ENCODE data around the gene RGS4.

The RGS4 gene

GRCh38 chr1:163050496-163050895 lies 18.7 kb upstream of the RGS4 start:
- TF ChIP-seq EZH2phosphoT487 (IDR thresholded peaks at IDR 0.05; ENCODE audit: borderline replicate concordance): no peak
- Histone ChIP-seq H2AFZ (ENCODE audit: low read length) (no peak overlapping the region), H3K27me3 (ENCODE audit: insufficient read depth, low read length, poor library complexity, severe bottlenecking) (no peaks in the 10 kb centered on the region)

GRCh38 chr1:163054181-163054591 lies 15.0 kb upstream of the RGS4 start:
- no peak overlapping the region for H3K9ac ChIP-seq (ENCODE audit: low read depth, low read length, poor library complexity, severe bottlenecking)
- H3K4me1 ChIP-seq (ENCODE audit: insufficient read depth, low read length, poor library complexity, severe bottlenecking): peaks cover 8% of the 10 kb centered on the region
- H3K4me3 ChIP-seq (ENCODE audit: low read length, poor library complexity, severe bottlenecking): no peak overlapping the region
- no peaks in the 10 kb centered on the region for H3K9me2 ChIP-seq (replicated peaks; ENCODE audit: low read depth, low read length)
- TF ChIP-seq CTCF (conservative IDR thresholded peaks at IDR 0.05; ENCODE audit: low read length): no peak
- no peak for TF ChIP-seq EZH2phosphoT487 (IDR thresholded peaks at IDR 0.05; ENCODE audit: borderline replicate concordance)
- peak overlapping the region; percentile 84; the same call in 1 of the 2 replicates for H2AFZ ChIP-seq (ENCODE audit: low read length)
- H3K9me3 ChIP-seq (ENCODE audit: insufficient read depth, low read depth, low read length): no peaks in the 10 kb centered on the region
- H3K79me2 ChIP-seq (ENCODE audit: insufficient read depth, low read length): no peaks in the 10 kb centered on the region
- H3F3A ChIP-seq (ENCODE audit: low read depth): no peaks in the 10 kb centered on the region
- no peak overlapping the region for H3K4me2 ChIP-seq (ENCODE audit: low read depth, low read length, poor library complexity, severe bottlenecking)
- H3K27me3 ChIP-seq (ENCODE audit: insufficient read depth, low read length, poor library complexity, severe bottlenecking): no peaks in the 10 kb centered on the region
- H3K36me3 ChIP-seq (ENCODE audit: insufficient read depth, low read length): no peaks in the 10 kb centered on the region
- no peaks in the 10 kb centered on the region for H4K20me1 ChIP-seq (ENCODE audit: insufficient read depth, low read length, poor library complexity, severe bottlenecking)

More at GRCh38 chr1:163050496-163050895, 18.7 kb upstream of the RGS4 start:
- H3F3A ChIP-seq (ENCODE audit: low read depth): no peaks in the 10 kb centered on the region
- no peaks in the 10 kb centered on the region for H3K79me2 ChIP-seq (ENCODE audit: insufficient read depth, low read length)
- no peaks in the 10 kb centered on the region for H3K9me3 ChIP-seq (ENCODE audit: insufficient read depth, low read depth, low read length)
- no peaks in the 10 kb centered on the region for H4K20me1 ChIP-seq (ENCODE audit: insufficient read depth, low read length, poor library complexity, severe bottlenecking)
- H3K4me1 ChIP-seq (ENCODE audit: insufficient read depth, low read length, poor library complexity, severe bottlenecking): peaks cover 8% of the 10 kb centered on the region
- H3K4me3 ChIP-seq (ENCODE audit: low read length, poor library complexity, severe bottlenecking): no peak overlapping the region
- no peak overlapping the region for H3K4me2 ChIP-seq (ENCODE audit: low read depth, low read length, poor library complexity, severe bottlenecking)
- no peaks in the 10 kb centered on the region for H3K9me2 ChIP-seq (replicated peaks; ENCODE audit: low read depth, low read length)
- no peaks in the 10 kb centered on the region for H3K36me3 ChIP-seq (ENCODE audit: insufficient read depth, low read length)
- no peak overlapping the region for H3K9ac ChIP-seq (ENCODE audit: low read depth, low read length, poor library complexity, severe bottlenecking)

- Histone ChIP-seq H3K4me1 (ENCODE audit: insufficient read depth, low read length, poor library complexity, severe bottlenecking) (peaks cover 8% of the 10 kb centered on the region), H3K4me3 (ENCODE audit: low read length, poor library complexity, severe bottlenecking) (no peak overlapping the region), H2AFZ (ENCODE audit: low read length) (peak overlapping the region; percentile 84), H3K36me3 (ENCODE audit: insufficient read depth, low read length) (no peaks in the 10 kb centered on the region), H3K9me2 (replicated peaks; ENCODE audit: low read depth, low read length) (no peaks in the 10 kb centered on the region), H3K4me2 (ENCODE audit: low read depth, low read length, poor library complexity, severe bottlenecking) (peak overlapping the region; percentile 21), H3K27me3 (ENCODE audit: insufficient read depth, low read length, poor library complexity, severe bottlenecking) (no peaks in the 10 kb centered on the region), H4K20me1 (ENCODE audit: insufficient read depth, low read length, poor library complexity, severe bottlenecking) (no peaks in the 10 kb centered on the region), H3K9me3 (ENCODE audit: insufficient read depth, low read depth, low read length) (no peaks in the 10 kb centered on the region), H3K79me2 (ENCODE audit: insufficient read depth, low read length) (no peaks in the 10 kb centered on the region), H3F3A (ENCODE audit: low read depth) (no peaks in the 10 kb centered on the region), H3K9ac (ENCODE audit: low read depth, low read length, poor library complexity, severe bottlenecking) (peak overlapping the region; percentile 4)
- TF ChIP-seq EZH2phosphoT487 (IDR thresholded peaks at IDR 0.05; ENCODE audit: borderline replicate concordance) (no peak), CTCF (conservative IDR thresholded peaks at IDR 0.05; ENCODE audit: low read length) (no peak)
These were observed 14.2 kb upstream of the RGS4 start for GRCh38 chr1:163055005-163055404.

GRCh38 chr1:163055531-163055930 lies 13.6 kb upstream of the RGS4 start:
- peak overlapping the region; percentile 21 for H3K4me2 ChIP-seq (ENCODE audit: low read depth, low read length, poor library complexity, severe bottlenecking)
- no peaks in the 10 kb centered on the region for H3K9me2 ChIP-seq (replicated peaks; ENCODE audit: low read depth, low read length)
- H3K9me3 ChIP-seq (ENCODE audit: insufficient read depth, low read depth, low read length): no peaks in the 10 kb centered on the region
- H3K9ac ChIP-seq (ENCODE audit: low read depth, low read length, poor library complexity, severe bottlenecking): no peak overlapping the region
- H3K27me3 ChIP-seq (ENCODE audit: insufficient read depth, low read length, poor library complexity, severe bottlenecking): no peaks in the 10 kb centered on the region
- TF ChIP-seq CTCF (conservative IDR thresholded peaks at IDR 0.05; ENCODE audit: low read length): no peak
- no peak for TF ChIP-seq EZH2phosphoT487 (IDR thresholded peaks at IDR 0.05; ENCODE audit: borderline replicate concordance)
- H3K79me2 ChIP-seq (ENCODE audit: insufficient read depth, low read length): no peaks in the 10 kb centered on the region
- no peaks in the 10 kb centered on the region for H3F3A ChIP-seq (ENCODE audit: low read depth)
- peaks cover 8% of the 10 kb centered on the region for H3K4me1 ChIP-seq (ENCODE audit: insufficient read depth, low read length, poor library complexity, severe bottlenecking)
- no peak overlapping the region for H3K4me3 ChIP-seq (ENCODE audit: low read length, poor library complexity, severe bottlenecking)
- H4K20me1 ChIP-seq (ENCODE audit: insufficient read depth, low read length, poor library complexity, severe bottlenecking): no peaks in the 10 kb centered on the region
- peak overlapping the region; percentile 84; the same call in 1 of the 2 replicates for H2AFZ ChIP-seq (ENCODE audit: low read length)
- H3K36me3 ChIP-seq (ENCODE audit: insufficient read depth, low read length): no peaks in the 10 kb centered on the region
